Measurements from ENCODE around the gene POM121L12.

Gene POM121L12

GRCh38 chr7:53035499-53036412, at the start of gene POM121L12:
Gene POM121L12, plus strand, starts transcription at chr7:53035633. Its CDS starts 39 bp downstream, at chr7:53035672.
- DNase-seq, result no peak

GRCh38 chr7:52992001-52992400, 43.4 kb upstream of the POM121L12 start:
- DNase-seq, result no peak

GRCh38 chr7:52992479-52993162, 42.8 kb upstream of the POM121L12 start:
- no peak for DNase-seq

GRCh38 chr7:52995676-52996075, 39.8 kb upstream of the POM121L12 start:
- no peak for DNase-seq

GRCh38 chr7:53001221-53001620, 34.2 kb upstream of the POM121L12 start:
- DNase-seq, result no peak

- no peak for DNase-seq
These were observed 33.0 kb upstream of the POM121L12 start for GRCh38 chr7:53002389-53002788.

- DNase-seq, result no peak
These were observed 31.6 kb upstream of the POM121L12 start for GRCh38 chr7:53003653-53004445.

GRCh38 chr7:53013925-53014324, 21.5 kb upstream of the POM121L12 start:
- no peak for DNase-seq

GRCh38 chr7:53015463-53015862, 20.0 kb upstream of the POM121L12 start:
- DNase-seq, result no peak

GRCh38 chr7:53022893-53023292, 12.5 kb upstream of the POM121L12 start:
- DNase-seq, result no peak

- no peak for DNase-seq
These were observed 13.2 kb downstream of the POM121L12 start for GRCh38 chr7:53048638-53049037.

- DNase-seq, result peak; percentile 62
These were observed 15.0 kb downstream of the POM121L12 start for GRCh38 chr7:53050433-53050832.

- DNase-seq, result no peak
These were observed 24.2 kb downstream of the POM121L12 start for GRCh38 chr7:53059591-53059990.

- DNase-seq, result no peak
These were observed 24.6 kb downstream of the POM121L12 start for GRCh38 chr7:53060066-53060465.

- DNase-seq, result no peak
These were observed 27.4 kb downstream of the POM121L12 start for GRCh38 chr7:53062796-53063195.

- no peak for DNase-seq
These were observed 33.2 kb downstream of the POM121L12 start for GRCh38 chr7:53068673-53069072.

GRCh38 chr7:53070883-53071282, 35.5 kb downstream of the POM121L12 start:
- no peak for DNase-seq

All from NCI-H82 (cell line).